OCI-LY3 (cell line): ENCODE results near the gene NDUFA12.

Experiments used
- H2AFZ ChIP-seq: fragments of 200-600, 300-600 bp; shearing (Covaris generic); 2 replicates; pipeline ENCODE4 v1.6.0; 2014; ENCODE audit warnings: antibody characterized with exemption, low read depth, low read length
- H3K27ac ChIP-seq: fragments of 200-600, 300-600 bp; sonication (generic); 2 replicates; pipeline ENCODE4 v1.5.1; 2014; ENCODE audit warnings: mild to moderate bottlenecking, low read length, moderate library complexity, mixed read lengths
- H3K27me3 ChIP-seq: fragments of 200-600, 300-600 bp; sonication (generic); 2 replicates; pipeline ENCODE4 v1.6.1; 2014; ENCODE audit warnings: low read depth, low read length, mixed read lengths
- H3K36me3 ChIP-seq: fragments of 200-600, 300-600 bp; sonication (generic); replicated peaks from 2 replicates; pipeline ENCODE3; 2014; ENCODE audit warnings: low read depth, low read length, mixed read lengths
- H3K4me1 ChIP-seq: fragments of 300-600, 200-600 bp; sonication (generic); 2 replicates; pipeline ENCODE4 v1.6.1; 2014; ENCODE audit warnings: low read length, mixed read lengths
- H3K4me2 ChIP-seq: fragments of 200-600, 300-600 bp; sonication (generic); 2 replicates; pipeline ENCODE4 v1.6.1; 2014; ENCODE audit warnings: low read length, mixed read lengths
- H3K4me3 ChIP-seq: fragments of 300-600, 200-600 bp; sonication (generic); 2 replicates; pipeline ENCODE4 v1.5.1; 2014; ENCODE audit warnings: antibody characterized with exemption, mild to moderate bottlenecking, low read length, moderate library complexity
- H3K79me2 ChIP-seq: fragments of 300-600, 200-600 bp; shearing (Covaris generic); 2 replicates; pipeline ENCODE4 v1.6.1; 2014; ENCODE audit warnings: mild to moderate bottlenecking, low read length, mixed read lengths
- H3K9ac ChIP-seq: fragments of 300-600, 200-600 bp; shearing (Covaris generic); 2 replicates; pipeline ENCODE4 v1.6.0; 2014; ENCODE audit warnings: mild to moderate bottlenecking, low read length, moderate library complexity
- H3K9me3 ChIP-seq: fragments of 200-600, 300-600 bp; shearing (Covaris generic); 2 replicates; pipeline ENCODE4 v1.6.1; 2014; ENCODE audit warnings: low read length, mixed read lengths; ENCODE audit not compliant: insufficient read depth
- H4K20me1 ChIP-seq: fragments of 200-600, 300-600 bp; sonication (generic); 2 replicates; pipeline ENCODE4 v1.6.1; 2016; ENCODE audit warnings: low read length, mixed read lengths; ENCODE audit not compliant: insufficient read depth
- EZH2phosphoT487 ChIP-seq: fragments of 200-600 bp; shearing (Covaris generic); IDR thresholded peaks from 2 replicates; pipeline ENCODE4 v1.6.1; 2018; ENCODE audit warnings: antibody characterized with exemption, mixed run types, low read depth
- TF ChIP-seq, protein P1 (sequence below): fragments of 200-600, 300-600 bp; sonication (generic); IDR thresholded peaks from 2 replicates; pipeline ENCODE4 v1.5.1; 2014; ENCODE audit warnings: antibody characterized with exemption, low read length, low read depth

Gene NDUFA12

DNA sequence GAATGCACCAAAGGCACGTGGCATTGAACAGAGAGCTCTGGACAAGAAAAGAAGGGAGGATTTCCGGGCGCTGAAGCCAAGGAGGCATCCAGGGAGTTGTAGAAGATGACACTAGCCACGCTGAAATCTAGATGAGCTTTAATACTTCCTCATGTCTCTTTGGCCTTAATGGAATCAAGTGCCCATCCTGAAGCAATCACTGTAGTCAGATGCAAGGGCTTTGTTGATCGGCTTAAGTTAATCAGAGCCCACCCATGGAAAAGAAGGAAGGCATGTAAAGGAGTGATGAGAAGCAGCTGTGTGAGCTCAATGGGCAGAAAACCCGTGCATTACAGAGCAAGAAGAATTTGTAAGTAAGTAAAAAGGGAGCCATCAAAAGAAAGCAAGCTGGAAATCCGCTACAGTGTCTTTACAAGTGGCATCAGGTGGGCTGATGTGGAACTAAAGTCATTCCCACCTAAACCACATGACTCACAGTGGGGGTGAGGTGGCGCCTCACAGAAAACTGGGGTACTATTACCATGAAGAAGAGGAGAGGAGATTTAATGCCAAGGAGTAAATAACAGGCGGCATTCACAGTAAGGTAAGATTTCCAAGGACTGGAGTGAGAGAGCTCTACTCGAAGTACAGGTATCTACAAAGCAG lies 48.4 kb downstream of the NDUFA12 start:
- Histone ChIP-seq H3K79me2 (no peaks in the 10 kb centered on the region), H3K9me3 (no peaks in the 10 kb centered on the region), H3K27me3 (peaks cover 10% of the 10 kb centered on the region; the same call in 1 of the 2 replicates), H3K4me1 (peaks cover 6% of the 10 kb centered on the region; the same call in 1 of the 2 replicates), H3K4me3 (no peak overlapping the region), H2AFZ (no peak overlapping the region), H3K27ac (no peak overlapping the region), H3K4me2 (no peak overlapping the region), H3K9ac (no peak overlapping the region), H4K20me1 (no peaks in the 10 kb centered on the region), H3K36me3 (no peaks in the 10 kb centered on the region)
- TF ChIP-seq, protein P1, sequence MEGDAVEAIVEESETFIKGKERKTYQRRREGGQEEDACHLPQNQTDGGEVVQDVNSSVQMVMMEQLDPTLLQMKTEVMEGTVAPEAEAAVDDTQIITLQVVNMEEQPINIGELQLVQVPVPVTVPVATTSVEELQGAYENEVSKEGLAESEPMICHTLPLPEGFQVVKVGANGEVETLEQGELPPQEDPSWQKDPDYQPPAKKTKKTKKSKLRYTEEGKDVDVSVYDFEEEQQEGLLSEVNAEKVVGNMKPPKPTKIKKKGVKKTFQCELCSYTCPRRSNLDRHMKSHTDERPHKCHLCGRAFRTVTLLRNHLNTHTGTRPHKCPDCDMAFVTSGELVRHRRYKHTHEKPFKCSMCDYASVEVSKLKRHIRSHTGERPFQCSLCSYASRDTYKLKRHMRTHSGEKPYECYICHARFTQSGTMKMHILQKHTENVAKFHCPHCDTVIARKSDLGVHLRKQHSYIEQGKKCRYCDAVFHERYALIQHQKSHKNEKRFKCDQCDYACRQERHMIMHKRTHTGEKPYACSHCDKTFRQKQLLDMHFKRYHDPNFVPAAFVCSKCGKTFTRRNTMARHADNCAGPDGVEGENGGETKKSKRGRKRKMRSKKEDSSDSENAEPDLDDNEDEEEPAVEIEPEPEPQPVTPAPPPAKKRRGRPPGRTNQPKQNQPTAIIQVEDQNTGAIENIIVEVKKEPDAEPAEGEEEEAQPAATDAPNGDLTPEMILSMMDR, result no peak
- no peak for TF ChIP-seq EZH2phosphoT487

DNA sequence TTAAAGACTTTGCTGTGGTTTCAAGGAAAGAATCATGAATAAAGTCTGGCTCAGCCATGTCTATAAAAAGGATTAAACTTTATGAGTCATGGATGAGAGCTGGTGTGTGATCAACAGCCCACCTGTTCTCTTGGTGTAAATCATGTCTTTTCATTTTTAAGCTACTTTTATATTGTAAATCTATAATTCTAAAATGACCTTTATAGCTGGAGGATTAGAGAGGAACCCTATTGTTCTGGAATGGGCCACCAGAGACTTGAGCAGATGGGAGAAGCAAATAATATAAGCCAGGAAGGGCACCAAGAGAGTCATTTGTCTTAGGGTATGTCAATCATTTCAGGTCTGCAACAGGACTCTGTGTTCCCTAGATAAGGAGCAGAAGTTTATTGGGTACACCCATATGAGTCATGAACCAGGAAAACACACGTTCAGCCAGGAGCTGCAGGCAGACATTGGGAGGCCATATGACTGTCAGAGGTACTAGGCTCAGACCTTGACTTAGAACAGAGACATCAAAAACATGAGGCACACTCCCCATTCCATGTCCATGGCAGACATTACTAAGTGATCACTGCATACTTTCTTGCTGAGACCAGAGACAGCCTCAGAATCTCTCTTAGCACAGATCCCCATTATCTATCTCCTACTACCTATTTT lies 49.3 kb downstream of the NDUFA12 start:
- H3K27me3 ChIP-seq, result peaks cover 10% of the 10 kb centered on the region; the same call in 1 of the 2 replicates
- no peaks in the 10 kb centered on the region for H3K36me3 ChIP-seq
- no peaks in the 10 kb centered on the region for H4K20me1 ChIP-seq
- H3K27ac ChIP-seq, result no peak overlapping the region
- no peaks in the 10 kb centered on the region for H3K9me3 ChIP-seq
- peaks cover 6% of the 10 kb centered on the region; the same call in 1 of the 2 replicates for H3K4me1 ChIP-seq
- H3K4me3 ChIP-seq, result no peak overlapping the region
- no peaks in the 10 kb centered on the region for H3K79me2 ChIP-seq
- no peak overlapping the region for H3K4me2 ChIP-seq
- TF ChIP-seq, protein P1, result no peak
- no peak for TF ChIP-seq EZH2phosphoT487
- no peak overlapping the region for H3K9ac ChIP-seq
- H2AFZ ChIP-seq, result no peak overlapping the region

DNA sequence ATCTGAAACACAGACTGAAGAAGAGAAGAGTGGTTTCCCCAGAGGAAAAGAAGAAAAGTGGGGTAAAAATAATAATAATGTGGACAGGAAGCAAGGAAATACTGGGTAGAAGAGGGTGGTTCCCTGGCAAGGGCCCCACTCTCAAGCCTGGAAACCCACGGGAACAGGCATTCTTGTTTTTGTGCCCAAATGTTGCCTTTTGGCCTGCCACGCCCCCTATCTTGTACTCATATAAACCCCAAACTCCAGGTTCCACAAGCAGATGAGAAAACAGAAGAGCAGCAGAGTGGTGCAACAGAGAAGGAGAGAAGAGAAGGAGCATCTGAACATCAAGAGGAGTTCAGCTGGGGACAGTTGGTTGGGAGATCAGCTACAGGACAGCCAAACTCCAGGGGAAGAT lies 51.2 kb downstream of the NDUFA12 start:
- no peak overlapping the region for H3K4me3 ChIP-seq
- no peaks in the 10 kb centered on the region for H3K36me3 ChIP-seq
- H3K9me3 ChIP-seq, result no peaks in the 10 kb centered on the region
- no peaks in the 10 kb centered on the region for H3K79me2 ChIP-seq
- H3K4me2 ChIP-seq, result no peak overlapping the region
- H3K27me3 ChIP-seq, result peaks cover 10% of the 10 kb centered on the region; the same call in 1 of the 2 replicates
- no peak overlapping the region for H3K27ac ChIP-seq
- H3K4me1 ChIP-seq, result peaks cover 6% of the 10 kb centered on the region; the same call in 1 of the 2 replicates
- no peak overlapping the region for H3K9ac ChIP-seq
- TF ChIP-seq EZH2phosphoT487, result no peak
- TF ChIP-seq, protein P1, result no peak
- no peak overlapping the region for H2AFZ ChIP-seq
- no peaks in the 10 kb centered on the region for H4K20me1 ChIP-seq

DNA sequence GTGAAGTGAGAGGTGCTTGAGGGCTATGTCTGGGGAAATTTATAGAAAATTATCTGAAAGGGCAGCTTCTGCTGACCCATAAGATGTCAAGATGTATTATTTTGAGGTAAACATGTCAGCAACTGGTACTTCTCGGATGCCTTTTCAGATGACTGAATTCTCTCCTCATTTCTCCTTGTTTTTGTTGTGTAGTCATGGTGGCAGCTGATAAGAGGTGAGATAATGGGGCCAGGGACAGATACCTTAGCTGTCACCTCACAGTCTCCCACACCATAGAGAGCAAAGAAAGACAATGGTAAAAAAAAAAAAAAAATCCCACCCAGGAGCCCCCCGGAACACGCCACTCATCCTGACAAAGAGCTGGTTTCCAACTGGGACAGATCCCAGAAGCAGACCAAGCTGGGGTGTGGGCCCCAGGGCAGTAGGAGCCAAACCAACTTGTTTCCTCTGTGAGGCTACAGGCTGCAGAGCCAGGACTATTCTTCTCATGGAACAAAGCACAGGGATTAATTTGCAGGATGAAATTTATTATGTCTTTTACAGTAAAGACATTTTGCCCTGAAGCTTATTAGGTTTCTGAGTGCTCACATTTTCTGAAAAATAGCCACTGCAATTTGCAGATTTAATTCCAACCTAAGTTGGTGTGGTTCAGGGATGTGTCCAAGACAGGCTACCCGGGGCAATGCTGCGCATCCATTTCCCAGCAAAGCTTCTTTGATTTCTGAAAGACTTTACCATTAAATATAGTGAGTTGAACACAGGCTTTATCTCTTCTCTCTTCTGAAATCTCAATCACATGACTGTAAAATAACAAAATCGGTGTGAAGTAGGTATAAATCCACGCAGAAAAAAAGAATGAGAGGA lies 52.2 kb downstream of the NDUFA12 start:
- no peak overlapping the region for H3K27ac ChIP-seq
- H2AFZ ChIP-seq, result no peak overlapping the region
- no peaks in the 10 kb centered on the region for H3K9me3 ChIP-seq
- peaks cover 7% of the 10 kb centered on the region; the same call in 1 of the 2 replicates for H3K27me3 ChIP-seq
- H3K4me3 ChIP-seq, result no peak overlapping the region
- TF ChIP-seq, protein P1, result no peak
- no peak for TF ChIP-seq EZH2phosphoT487
- H3K4me2 ChIP-seq, result no peak overlapping the region
- no peaks in the 10 kb centered on the region for H3K36me3 ChIP-seq
- no peaks in the 10 kb centered on the region for H3K79me2 ChIP-seq
- H3K4me1 ChIP-seq, result peaks cover 4% of the 10 kb centered on the region; the same call in 1 of the 2 replicates
- H3K9ac ChIP-seq, result no peak overlapping the region
- no peaks in the 10 kb centered on the region for H4K20me1 ChIP-seq
